ENCODE measurements around the gene GALNT6. TPM values are rescaled to one million over a fixed set of nuclear protein-coding genes. Genes with fewer than 3 reads are reported as not detected.

Gene GALNT6
- total and polyA plus RNA-seq, 9 of the 15 experiments (the other 6 are each of a cell fraction or from before 2014, with no cell fraction given), result 1.5 to 8.6 (median 5.1) TPM

DNA sequence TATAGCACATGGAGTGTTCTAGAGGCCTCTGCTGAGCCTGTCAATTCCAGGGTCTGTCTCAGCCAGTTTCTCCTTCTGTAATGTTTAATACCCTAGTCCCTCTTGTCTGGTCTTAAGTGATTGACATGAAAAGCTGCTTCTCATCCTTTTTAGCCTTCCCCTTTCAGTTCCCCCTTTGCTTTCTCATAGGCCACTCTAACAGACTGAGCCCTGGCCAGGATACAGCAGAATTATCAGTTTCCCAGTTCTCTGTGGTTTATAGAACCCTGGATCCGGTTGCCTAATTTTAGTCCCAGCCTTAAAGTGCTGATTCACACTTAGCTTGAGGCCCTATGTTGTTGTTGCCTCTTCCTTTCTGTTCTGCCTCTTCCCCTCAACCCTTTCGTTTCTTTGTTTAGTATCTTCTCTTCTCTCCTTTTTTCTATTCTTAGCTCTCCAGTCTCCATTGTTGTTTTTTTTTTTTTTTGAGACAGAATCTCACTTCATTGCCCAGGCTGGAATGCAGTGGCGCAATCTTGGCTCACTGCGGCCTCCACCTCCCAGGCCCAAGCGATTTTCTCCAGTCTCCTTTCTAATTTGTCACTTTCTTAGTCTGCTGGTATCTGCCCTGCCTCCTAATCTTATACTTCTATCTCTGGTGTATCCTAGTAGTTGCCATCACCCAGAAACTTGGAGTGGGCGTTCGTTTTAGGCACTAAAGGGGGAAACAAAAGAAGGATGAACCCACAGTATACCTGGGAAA, 64.3 kb downstream of the GALNT6 start (continued):
- TF ChIP-seq ZNF124 (CRISPR knock-in tag; IDR thresholded peaks at IDR 0.05) (no peak), ZNF133 (CRISPR knock-in tag; IDR thresholded peaks at IDR 0.05) (no peak), ZNF589 (CRISPR knock-in tag; IDR thresholded peaks at IDR 0.05; ENCODE audit: low read depth) (peak; percentile 29; the same call in 1 of the 2 replicates), PPARD (CRISPR knock-in tag; IDR thresholded peaks at IDR 0.05) (no peak), CREBBP (IDR thresholded peaks at IDR 0.05; ENCODE audit: low read depth, low read length) (no peak), KAT2B (IDR thresholded peaks at IDR 0.05; ENCODE audit: low read depth, low read length) (no peak), ZNF830 (CRISPR knock-in tag; IDR thresholded peaks at IDR 0.05) (no peak), KLF10 (CRISPR knock-in tag; IDR thresholded peaks at IDR 0.05) (no peak), ZNF232 (CRISPR knock-in tag; IDR thresholded peaks at IDR 0.05) (no peak), MTA1 (IDR thresholded peaks at IDR 0.05; ENCODE audit: borderline replicate concordance) (peak; percentile 81; the same call in 1 of the 2 replicates), CCNT2 (IDR thresholded peaks at IDR 0.05; ENCODE audit: borderline replicate concordance, extremely low read depth, insufficient read length, low read depth, low read length) (no peak), ZNF75A (CRISPR knock-in tag; IDR thresholded peaks at IDR 0.05) (no peak), PCBP1 (IDR thresholded peaks at IDR 0.05; ENCODE audit: low read depth, low read length, poor library complexity, severe bottlenecking) (no peak), MAZ (CRISPR knock-in tag; conservative IDR thresholded peaks at IDR 0.05 in 1 of 2, IDR thresholded peaks at IDR 0.05 in 1 of 2) (0 out of 4 replicates have a peak, but pooled peaks of 1 of the 2 experiments have one; percentile 5), GATAD2A (IDR thresholded peaks at IDR 0.05) (peak; percentile 34; the same call in 1 of the 2 replicates), NFIC (IDR thresholded peaks at IDR 0.05) (peak; percentile 49), RBM17 (IDR thresholded peaks at IDR 0.05; ENCODE audit: borderline replicate concordance, low read depth, low read length) (no peak)
- TF ChIP-seq, protein P1, sequence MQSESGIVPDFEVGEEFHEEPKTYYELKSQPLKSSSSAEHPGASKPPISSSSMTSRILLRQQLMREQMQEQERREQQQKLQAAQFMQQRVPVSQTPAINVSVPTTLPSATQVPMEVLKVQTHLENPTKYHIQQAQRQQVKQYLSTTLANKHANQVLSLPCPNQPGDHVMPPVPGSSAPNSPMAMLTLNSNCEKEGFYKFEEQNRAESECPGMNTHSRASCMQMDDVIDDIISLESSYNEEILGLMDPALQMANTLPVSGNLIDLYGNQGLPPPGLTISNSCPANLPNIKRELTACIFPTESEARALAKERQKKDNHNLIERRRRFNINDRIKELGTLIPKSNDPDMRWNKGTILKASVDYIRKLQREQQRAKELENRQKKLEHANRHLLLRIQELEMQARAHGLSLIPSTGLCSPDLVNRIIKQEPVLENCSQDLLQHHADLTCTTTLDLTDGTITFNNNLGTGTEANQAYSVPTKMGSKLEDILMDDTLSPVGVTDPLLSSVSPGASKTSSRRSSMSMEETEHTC (IDR thresholded peaks at IDR 0.05), result no peak
- TF ChIP-seq, protein P2, sequence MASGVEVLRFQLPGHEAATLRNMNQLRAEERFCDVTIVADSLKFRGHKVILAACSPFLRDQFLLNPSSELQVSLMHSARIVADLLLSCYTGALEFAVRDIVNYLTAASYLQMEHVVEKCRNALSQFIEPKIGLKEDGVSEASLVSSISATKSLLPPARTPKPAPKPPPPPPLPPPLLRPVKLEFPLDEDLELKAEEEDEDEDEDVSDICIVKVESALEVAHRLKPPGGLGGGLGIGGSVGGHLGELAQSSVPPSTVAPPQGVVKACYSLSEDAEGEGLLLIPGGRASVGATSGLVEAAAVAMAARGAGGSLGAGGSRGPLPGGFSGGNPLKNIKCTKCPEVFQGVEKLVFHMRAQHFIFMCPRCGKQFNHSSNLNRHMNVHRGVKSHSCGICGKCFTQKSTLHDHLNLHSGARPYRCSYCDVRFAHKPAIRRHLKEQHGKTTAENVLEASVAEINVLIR (CRISPR knock-in tag; IDR thresholded peaks at IDR 0.05), result no peak
- TF ChIP-seq, protein P3, sequence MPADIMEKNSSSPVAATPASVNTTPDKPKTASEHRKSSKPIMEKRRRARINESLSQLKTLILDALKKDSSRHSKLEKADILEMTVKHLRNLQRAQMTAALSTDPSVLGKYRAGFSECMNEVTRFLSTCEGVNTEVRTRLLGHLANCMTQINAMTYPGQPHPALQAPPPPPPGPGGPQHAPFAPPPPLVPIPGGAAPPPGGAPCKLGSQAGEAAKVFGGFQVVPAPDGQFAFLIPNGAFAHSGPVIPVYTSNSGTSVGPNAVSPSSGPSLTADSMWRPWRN (IDR thresholded peaks at IDR 0.05; ENCODE audit: low read depth), result no peak
- TF ChIP-seq, protein P4, sequence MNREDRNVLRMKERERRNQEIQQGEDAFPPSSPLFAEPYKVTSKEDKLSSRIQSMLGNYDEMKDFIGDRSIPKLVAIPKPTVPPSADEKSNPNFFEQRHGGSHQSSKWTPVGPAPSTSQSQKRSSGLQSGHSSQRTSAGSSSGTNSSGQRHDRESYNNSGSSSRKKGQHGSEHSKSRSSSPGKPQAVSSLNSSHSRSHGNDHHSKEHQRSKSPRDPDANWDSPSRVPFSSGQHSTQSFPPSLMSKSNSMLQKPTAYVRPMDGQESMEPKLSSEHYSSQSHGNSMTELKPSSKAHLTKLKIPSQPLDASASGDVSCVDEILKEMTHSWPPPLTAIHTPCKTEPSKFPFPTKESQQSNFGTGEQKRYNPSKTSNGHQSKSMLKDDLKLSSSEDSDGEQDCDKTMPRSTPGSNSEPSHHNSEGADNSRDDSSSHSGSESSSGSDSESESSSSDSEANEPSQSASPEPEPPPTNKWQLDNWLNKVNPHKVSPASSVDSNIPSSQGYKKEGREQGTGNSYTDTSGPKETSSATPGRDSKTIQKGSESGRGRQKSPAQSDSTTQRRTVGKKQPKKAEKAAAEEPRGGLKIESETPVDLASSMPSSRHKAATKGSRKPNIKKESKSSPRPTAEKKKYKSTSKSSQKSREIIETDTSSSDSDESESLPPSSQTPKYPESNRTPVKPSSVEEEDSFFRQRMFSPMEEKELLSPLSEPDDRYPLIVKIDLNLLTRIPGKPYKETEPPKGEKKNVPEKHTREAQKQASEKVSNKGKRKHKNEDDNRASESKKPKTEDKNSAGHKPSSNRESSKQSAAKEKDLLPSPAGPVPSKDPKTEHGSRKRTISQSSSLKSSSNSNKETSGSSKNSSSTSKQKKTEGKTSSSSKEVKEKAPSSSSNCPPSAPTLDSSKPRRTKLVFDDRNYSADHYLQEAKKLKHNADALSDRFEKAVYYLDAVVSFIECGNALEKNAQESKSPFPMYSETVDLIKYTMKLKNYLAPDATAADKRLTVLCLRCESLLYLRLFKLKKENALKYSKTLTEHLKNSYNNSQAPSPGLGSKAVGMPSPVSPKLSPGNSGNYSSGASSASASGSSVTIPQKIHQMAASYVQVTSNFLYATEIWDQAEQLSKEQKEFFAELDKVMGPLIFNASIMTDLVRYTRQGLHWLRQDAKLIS (CRISPR knock-in tag; IDR thresholded peaks at IDR 0.05), result no peak
